Measurements from ENCODE around the gene KCNMA1.
A peak's percentile ranks its signal among the peaks of the same experiment; 100 is the strongest.

Gene KCNMA1

DNA sequence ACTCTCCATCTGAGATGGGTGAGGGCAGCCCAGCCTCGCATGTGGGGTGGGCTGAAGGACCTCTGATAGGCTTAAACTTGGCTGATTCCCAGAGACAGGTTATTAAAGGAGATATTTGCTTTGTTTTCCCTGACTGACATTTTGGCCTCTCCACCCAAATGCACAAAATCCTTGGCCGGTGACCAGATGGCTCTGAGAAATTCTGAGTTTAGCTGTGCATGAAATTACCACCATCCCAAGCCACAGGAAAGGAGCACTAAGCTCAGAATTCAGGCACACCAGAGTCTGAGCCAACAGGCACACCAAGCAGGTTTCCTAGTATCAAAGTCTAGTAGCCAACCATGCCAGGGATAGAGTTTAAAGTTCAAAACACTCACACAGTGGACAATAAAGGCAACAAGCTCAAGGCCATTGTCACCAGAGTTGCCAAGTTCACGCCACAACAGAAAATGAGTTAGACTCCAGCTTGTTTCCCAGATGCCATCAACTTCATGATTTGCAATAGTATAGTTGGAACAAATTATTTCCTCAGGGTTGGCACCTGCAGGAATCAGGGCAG, 387.6 kb downstream of the KCNMA1 start:
- no peak overlapping the region for H3K4me3 ChIP-seq (ENCODE audit: low read depth, low read length)
- TF ChIP-seq, protein P1, sequence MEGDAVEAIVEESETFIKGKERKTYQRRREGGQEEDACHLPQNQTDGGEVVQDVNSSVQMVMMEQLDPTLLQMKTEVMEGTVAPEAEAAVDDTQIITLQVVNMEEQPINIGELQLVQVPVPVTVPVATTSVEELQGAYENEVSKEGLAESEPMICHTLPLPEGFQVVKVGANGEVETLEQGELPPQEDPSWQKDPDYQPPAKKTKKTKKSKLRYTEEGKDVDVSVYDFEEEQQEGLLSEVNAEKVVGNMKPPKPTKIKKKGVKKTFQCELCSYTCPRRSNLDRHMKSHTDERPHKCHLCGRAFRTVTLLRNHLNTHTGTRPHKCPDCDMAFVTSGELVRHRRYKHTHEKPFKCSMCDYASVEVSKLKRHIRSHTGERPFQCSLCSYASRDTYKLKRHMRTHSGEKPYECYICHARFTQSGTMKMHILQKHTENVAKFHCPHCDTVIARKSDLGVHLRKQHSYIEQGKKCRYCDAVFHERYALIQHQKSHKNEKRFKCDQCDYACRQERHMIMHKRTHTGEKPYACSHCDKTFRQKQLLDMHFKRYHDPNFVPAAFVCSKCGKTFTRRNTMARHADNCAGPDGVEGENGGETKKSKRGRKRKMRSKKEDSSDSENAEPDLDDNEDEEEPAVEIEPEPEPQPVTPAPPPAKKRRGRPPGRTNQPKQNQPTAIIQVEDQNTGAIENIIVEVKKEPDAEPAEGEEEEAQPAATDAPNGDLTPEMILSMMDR (IDR thresholded peaks at IDR 0.05; ENCODE audit: low read depth, low read length) = no peak
- TF ChIP-seq, protein P2, sequence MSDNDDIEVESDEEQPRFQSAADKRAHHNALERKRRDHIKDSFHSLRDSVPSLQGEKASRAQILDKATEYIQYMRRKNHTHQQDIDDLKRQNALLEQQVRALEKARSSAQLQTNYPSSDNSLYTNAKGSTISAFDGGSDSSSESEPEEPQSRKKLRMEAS (IDR thresholded peaks at IDR 0.05; ENCODE audit: low read depth, low read length) = no peak
- TF ChIP-seq POLR2A (IDR thresholded peaks at IDR 0.05; ENCODE audit: extremely low read depth, insufficient read length) = no peak
- TF ChIP-seq MYC (IDR thresholded peaks at IDR 0.05; ENCODE audit: low read depth, low read length) = no peak
- no peak for DNase-seq (ENCODE audit: low read depth)

- DNase-seq (ENCODE audit: low read depth) = no peak
- TF ChIP-seq, protein P2 (IDR thresholded peaks at IDR 0.05; ENCODE audit: low read depth, low read length) = no peak
- TF ChIP-seq MYC (IDR thresholded peaks at IDR 0.05; ENCODE audit: low read depth, low read length) (no peak), POLR2A (IDR thresholded peaks at IDR 0.05; ENCODE audit: extremely low read depth, insufficient read length) (no peak)
- TF ChIP-seq, protein P1 (IDR thresholded peaks at IDR 0.05; ENCODE audit: low read depth, low read length) = no peak
- peak overlapping the region; percentile 38 for H3K4me3 ChIP-seq (ENCODE audit: low read depth, low read length)
These were observed 389.4 kb downstream of the KCNMA1 start for GRCh38 chr10:77248104-77248790.

DNA sequence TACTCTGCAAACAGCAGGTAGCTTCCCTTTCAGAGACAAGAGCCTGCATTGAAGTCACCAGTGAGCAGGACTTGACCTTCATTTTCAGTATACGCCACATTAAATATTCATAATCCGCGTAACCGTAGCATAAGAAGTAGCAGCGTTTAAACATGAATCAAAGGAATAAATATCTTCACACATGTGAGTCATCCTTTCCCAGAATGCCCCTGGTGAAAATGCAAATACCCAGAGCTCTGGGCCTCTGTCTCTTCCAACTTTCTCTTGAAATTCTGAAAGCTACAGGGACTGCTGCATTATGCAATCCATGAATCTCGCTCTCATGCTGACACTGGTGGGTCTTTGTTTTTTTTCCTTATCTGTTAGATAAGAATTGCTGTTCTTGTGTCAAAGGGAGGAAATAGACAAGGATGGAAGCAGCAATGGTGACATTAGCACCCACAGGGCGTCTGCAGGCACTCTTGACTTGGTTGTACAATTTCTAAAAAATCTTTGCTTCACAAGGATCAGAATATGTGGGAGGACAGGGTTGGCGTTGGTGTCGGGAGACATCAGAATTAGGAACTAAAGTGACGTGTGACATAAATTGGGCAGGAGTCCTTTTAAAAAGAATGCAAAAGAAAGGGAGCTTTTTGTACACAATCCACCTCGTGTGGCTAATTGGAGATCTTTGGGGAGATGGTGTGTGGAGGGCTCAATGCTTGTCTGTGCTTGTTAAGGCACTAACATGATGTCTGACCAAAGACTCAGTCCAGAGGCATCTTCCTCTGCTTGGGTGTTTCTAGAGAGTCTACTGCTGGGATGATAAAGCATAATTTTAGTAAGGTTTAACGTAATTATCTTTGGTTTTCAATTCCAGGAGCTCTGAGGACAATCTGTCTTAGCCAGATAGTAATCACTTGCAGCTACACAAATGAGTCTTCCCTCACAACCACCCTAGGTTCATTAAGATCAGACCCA, 390.3 kb downstream of the KCNMA1 start:
- peak; percentile 88 for DNase-seq (ENCODE audit: low read depth)
- TF ChIP-seq, protein P2 (IDR thresholded peaks at IDR 0.05; ENCODE audit: low read depth, low read length) = peak; percentile 7; the same call in 1 of the 2 replicates
- no peak for TF ChIP-seq MYC (IDR thresholded peaks at IDR 0.05; ENCODE audit: low read depth, low read length)

DNA sequence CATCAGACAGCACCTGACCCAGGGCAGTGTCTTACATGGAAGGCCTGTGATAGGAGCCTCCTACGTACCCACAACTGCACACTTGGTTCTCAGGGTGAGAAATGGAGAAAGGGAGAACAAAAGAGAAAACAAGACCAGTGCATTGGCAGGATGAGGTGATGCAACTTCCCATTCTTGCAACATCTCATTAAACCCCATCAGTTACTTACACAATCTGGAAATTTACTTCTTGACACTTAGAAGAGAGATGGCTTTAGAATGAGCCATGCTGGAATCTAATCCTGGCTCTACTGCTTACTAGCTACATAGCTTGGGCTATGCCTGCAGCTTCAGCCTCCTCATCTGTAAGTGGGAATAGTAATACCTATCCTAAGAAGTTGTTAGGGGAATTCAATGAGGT, 391.7 kb downstream of the KCNMA1 start:
- DNase-seq (ENCODE audit: low read depth) = peak; percentile 96
- TF ChIP-seq, protein P1 (IDR thresholded peaks at IDR 0.05; ENCODE audit: low read depth, low read length) = no peak
- TF ChIP-seq MYC (IDR thresholded peaks at IDR 0.05; ENCODE audit: low read depth, low read length) = peak; percentile 55; the same call in 1 of the 2 replicates
- TF ChIP-seq, protein P2 (IDR thresholded peaks at IDR 0.05; ENCODE audit: low read depth, low read length) = peak; percentile 44
- TF ChIP-seq POLR2A (IDR thresholded peaks at IDR 0.05; ENCODE audit: extremely low read depth, insufficient read length) = peak; percentile 39
- peak overlapping the region; percentile 7 for H3K4me3 ChIP-seq (ENCODE audit: low read depth, low read length)

More for the DNA sequence above, 390.3 kb downstream of the KCNMA1 start:
- H3K4me3 ChIP-seq (ENCODE audit: low read depth, low read length) = peak overlapping the region; percentile 38

DNA sequence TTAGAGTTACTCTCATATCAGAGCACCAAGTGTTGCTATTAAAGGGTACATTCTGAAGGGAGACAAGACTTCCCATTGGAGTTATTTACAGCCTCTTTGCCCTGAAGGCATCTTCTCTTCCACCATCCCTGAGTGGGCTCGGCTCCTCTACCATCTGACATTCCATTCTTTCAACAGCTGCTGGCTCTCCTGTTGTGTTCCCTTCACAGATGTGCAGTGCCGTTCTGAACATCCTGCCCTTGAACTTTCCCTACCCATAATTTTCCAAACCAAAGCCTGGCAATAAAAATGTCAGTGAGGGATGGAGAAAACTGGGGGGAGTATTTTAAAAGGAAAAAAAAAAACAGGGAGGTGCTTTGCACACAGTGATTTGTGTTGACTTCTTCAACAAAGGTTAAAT, 392.9 kb downstream of the KCNMA1 start:
- no peak for DNase-seq (ENCODE audit: low read depth)
- no peak overlapping the region for H3K4me3 ChIP-seq (ENCODE audit: low read depth, low read length)
- TF ChIP-seq MYC (IDR thresholded peaks at IDR 0.05; ENCODE audit: low read depth, low read length) (no peak), POLR2A (IDR thresholded peaks at IDR 0.05; ENCODE audit: extremely low read depth, insufficient read length) (no peak)
- TF ChIP-seq, protein P1 (IDR thresholded peaks at IDR 0.05; ENCODE audit: low read depth, low read length) = no peak
- TF ChIP-seq, protein P2 (IDR thresholded peaks at IDR 0.05; ENCODE audit: low read depth, low read length) = no peak

Measured in NB4 (cell line).